ENCODE data around the gene COASY.
"Not testable (repeated sequence)": the region's sequence is repeated elsewhere in the genome, so short reads cannot be mapped to it uniquely, and the experiment has no call there.

COASY gene

DNA sequence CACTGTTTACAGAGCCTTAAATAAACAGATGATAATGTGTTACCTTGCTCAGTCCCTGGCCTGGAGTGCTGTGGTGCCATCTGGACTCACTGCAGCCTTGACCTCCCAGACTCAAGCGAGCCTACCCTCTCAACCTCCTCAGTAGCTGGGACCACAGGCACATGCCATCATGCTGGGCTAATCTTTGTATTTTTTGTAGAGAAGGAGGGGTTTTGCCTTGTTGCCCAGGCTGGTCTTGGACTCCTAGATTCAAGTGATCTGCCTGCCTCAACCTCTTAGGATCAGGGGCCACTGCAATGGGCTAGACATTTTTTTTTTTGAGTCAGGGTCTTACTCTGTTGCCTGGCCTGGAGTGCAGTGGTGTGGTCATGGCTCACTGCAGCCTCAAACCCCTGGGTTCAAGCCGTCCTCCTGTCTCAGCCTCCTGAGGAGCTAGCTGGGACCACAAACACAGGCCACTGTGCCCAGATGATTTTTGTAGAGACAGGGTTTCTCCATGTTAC, 30.9 kb upstream of the COASY start:
- peak overlapping the region; percentile 94 for H3K27ac ChIP-seq
- no peak for DNase-seq (ENCODE audit: low read depth, low spot score)

DNA sequence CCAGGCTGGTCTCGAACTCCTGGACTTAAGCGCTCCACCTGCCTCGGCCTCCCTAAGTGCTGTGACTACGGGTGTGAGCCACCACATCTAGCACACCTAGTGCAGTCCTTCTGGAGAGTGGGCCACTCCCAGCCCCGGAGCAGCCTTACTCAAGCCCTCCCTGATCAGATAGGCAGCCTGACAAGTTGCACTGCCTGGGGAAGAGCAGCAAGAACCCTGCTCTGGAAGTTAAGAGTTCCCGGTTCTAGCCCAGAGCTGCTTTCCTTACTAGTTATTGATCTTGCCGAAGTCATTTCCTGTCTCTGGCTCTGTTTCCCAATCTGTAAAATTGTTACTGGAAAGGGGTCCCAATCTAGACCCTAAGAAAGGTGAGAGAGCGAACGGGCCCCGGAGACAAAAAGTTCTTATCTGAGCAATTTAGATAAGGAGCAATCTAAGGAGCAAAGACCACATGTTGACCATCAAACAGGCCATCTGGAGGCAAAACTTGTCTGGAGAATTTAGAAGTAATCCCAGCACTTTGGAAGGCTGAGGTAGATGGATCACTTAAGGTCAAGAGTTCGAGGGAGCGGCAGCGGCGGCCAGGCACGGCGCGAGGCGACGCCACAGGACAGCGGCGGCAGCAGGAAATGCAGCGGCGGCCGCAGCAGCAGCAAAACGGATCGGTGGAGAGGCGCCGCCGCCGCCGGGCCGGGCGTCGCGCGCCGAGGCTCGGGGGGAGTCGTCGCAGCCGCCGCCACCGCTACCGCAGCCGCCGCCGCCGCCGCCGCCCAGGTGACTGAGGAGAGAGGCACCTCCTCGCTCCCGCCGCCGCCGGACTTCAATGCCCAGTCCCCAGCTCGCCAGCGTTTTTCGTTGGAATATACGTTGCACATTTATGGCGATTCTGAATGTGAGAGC, 30.2 kb upstream of the COASY start:
- H3K27ac ChIP-seq: peak overlapping the region; percentile 94
- DNase-seq (ENCODE audit: low read depth, low spot score): no peak

DNA sequence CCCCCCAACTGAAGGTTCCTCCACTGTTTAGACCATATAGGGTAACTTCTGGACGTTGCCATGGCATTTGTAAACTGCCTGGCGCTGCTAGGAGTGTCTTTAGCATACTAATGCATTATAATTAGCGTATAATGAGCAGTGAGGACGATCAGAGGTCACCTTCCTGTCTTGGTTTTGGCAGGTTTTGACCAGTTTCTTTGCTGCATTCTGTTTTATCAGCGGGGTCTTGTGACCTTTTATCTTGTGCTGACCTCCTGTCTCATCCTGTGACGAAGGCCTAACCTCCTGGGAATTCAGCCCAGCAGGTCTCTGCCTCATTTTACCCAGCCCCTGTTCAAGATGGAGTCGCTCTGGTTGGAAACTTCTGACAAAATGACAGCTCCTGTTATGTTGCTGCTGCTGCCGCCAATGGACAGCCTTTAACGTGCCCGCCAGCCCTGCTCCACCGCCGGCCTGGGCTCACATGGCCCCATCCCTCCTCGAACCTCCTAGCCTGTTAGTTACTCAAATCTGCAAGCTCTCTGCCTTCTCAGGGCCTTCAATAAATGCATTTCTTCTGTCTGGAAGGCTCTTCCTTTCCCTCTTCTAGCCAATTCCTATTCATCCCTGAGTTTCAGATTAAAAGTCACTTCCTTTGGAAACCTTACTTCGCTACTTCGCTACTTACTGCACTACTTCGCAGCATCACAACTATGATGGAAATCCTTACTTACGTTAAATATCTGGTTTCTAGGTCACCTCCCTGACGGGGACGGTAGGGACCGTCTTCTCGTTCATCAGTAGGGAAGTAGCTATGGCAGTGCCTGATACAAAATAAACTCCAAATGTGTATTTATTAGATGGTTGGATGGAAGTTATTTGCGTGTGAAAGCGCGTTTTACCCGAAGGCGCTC, 26.5 kb upstream of the COASY start:
- no peak for DNase-seq (ENCODE audit: low read depth, low spot score)
- peak overlapping the region; percentile 57 for H3K27ac ChIP-seq

DNA sequence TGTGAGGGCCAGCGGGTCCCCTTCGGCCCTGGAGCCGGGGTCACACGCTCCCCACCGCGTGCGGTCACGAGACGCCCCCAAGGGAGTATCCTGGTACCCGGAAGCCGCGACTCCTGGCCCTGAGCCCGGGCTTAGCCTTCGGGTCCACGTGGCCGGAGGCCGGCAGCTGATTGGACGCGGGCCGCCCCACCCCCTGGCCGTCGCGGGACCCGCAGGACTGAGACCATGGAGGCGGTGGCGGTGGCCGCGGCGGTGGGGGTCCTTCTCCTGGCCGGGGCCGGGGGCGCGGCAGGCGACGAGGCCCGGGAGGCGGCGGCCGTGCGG, 25.9 kb upstream of the COASY start, which contains the start of gene NAGLU:
Gene NAGLU (plus strand): TSS at position 194 of the 324 bp plus-strand sequence. CDS start 32 bp downstream, at position 226.
- no peak for DNase-seq (ENCODE audit: low read depth, low spot score)
- peak within 1 kb of the TSS; percentile 57 for H3K27ac ChIP-seq

DNA sequence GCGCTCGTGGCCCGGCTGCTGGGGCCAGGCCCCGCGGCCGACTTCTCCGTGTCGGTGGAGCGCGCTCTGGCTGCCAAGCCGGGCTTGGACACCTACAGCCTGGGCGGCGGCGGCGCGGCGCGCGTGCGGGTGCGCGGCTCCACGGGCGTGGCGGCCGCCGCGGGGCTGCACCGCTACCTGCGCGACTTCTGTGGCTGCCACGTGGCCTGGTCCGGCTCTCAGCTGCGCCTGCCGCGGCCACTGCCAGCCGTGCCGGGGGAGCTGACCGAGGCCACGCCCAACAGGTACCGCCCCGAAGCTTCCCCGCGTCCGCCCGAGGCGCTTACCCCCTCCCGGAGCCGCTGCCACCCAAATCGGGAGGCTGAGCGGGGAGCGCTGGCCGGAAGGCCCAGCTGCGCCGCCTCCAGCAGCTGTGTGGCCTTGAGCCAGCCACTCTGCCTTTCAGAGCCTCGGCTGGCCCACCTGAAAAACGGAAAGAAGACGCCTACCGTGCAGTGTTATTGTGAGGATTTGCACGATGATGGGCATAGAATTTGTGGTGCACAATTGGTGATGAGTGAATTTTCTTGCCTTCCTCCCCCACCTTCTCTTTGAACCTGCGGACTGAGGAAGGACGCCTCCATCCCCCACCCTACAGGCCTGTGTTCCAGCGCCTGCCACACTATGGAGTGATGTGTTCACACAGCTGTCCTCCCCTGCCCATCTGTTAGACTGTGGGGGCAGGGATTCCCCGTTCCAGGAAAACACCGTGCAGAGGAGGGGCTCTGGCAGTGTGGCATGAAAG, 25.4 kb upstream of the COASY start:
- DNase-seq (ENCODE audit: low read depth, low spot score): no peak
- peak overlapping the region; percentile 57 for H3K27ac ChIP-seq

DNA sequence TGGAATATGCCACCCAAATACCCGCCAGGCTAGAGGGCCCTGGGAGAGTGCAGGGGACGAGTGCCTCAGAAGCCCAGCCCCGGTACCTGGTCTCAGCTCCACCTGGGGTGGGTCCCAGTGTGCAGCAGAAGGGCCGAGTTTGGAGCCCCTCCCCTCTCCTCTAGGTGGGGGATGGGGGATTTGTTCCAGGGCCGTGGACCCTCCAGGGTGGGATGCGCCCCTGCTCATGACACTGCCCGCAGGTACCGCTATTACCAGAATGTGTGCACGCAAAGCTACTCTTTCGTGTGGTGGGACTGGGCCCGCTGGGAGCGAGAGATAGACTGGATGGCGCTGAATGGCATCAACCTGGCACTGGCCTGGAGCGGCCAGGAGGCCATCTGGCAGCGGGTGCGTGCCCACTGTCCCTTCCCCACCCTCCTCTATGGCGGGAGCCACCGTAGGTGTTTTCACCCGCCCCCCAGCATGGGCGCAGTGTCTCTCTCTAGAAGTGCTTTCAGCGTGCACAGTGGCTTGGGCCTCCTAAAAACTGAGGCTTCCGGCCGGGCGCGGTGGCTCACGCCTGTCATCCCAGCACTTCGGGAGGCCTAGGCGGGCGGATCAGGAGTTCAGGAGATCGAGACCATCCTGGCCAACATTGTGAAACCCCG, 24.7 kb upstream of the COASY start:
- no peak for DNase-seq (ENCODE audit: low read depth, low spot score)
- peak overlapping the region; percentile 57 for H3K27ac ChIP-seq

DNA sequence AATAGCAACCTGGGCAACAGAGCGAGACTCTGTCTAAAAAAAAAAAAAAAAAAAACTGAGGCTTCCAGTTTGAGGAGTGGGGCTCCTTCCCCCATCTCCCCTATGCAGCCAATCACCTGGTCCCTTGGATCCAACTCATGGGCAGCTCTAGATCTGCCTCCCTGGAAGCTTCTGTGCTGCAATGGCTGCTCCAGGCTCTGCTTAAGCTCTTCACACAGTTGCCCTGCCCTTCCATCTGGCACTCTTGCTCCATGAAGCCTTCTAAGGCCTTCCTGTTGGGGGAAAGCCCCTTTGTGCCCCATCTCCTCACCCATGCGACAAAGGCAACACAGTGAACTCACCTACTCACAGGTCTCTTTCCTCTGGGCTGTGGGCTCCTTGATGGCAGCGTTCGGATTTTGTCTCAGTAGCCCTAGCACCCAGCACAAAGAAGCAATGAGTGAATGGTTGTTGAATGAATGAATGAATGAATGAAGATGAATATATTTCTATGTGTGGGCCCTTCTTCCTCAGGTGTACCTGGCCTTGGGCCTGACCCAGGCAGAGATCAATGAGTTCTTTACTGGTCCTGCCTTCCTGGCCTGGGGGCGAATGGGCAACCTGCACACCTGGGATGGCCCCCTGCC, 24.0 kb upstream of the COASY start:
- DNase-seq (ENCODE audit: low read depth, low spot score): no peak
- H3K27ac ChIP-seq: no peak overlapping the region

DNA sequence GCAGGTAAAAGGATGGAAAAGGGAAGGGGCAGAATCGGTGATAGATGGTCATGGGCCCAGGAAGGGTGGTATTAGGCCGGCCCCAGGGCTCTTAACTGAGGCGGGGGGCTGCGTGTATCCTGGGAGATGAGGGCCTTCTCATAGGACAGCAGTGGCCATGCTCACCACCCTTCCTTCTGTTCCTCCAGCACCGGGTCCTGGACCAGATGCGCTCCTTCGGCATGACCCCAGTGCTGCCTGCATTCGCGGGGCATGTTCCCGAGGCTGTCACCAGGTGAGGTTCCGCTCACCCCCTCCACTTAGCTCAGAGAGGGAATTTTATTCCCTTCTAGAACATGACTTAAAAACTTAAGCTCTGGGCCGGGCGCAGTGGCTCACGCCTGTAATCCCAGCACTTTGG, 23.5 kb upstream of the COASY start:
- no peak overlapping the region for H3K27ac ChIP-seq
- DNase-seq (ENCODE audit: low read depth, low spot score): no peak

DNA sequence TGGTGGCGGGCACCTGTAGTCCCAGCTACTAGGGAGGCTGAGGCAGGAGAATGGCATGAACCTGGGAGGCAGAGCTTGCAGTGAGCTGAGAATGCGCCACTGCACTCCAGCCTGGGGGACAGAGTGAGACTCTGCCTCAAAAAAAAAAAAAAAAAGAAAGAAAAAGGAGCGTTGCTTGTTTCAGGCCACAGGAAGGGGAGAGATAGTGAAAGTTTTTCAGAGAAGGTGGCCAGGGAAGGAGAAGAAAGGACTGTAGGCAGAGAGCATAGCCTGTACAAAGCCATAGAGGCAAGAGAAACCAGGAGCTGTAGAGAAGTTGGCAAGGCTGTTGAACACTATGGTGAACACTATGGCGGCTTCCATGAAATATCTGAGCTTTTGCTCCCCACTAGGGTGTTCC, 21.4 kb upstream of the COASY start:
- H3K27ac ChIP-seq: peak overlapping the region; percentile 50
- DNase-seq (ENCODE audit: low read depth, low spot score): not testable (repeated sequence)

DNA sequence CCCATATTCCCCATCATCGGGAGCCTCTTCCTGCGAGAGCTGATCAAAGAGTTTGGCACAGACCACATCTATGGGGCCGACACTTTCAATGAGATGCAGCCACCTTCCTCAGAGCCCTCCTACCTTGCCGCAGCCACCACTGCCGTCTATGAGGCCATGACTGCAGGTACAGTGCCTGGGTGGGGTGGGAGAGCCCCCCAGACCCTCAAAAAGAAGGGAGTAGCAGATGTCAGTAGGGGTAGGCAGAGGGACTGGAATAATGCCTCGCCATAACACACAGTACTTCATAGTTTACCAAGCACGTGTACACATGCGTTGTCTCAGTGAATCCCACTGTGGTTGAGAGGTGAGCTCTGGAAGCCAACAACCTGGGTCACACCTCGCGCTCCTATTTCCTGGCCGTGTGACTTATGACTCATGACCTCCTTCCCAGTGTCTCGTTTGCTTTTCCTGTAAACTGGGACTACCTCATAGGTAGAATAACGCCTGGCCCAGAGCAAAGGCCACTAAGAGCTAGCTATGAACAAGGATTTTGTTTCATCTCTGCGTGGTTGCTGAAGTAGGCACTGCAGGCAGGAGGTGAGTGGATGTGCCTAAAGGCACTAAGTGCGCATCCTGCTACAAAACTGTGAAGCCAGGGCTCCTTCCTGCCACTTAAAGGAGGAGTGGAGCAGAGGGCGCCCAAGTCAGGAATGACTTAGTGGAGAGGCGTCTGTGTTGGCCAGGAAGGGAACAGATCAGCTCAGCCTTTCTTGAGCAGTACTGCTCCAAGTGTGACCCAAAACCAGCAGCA, 20.7 kb upstream of the COASY start:
- H3K27ac ChIP-seq: peak overlapping the region; percentile 50

DNA sequence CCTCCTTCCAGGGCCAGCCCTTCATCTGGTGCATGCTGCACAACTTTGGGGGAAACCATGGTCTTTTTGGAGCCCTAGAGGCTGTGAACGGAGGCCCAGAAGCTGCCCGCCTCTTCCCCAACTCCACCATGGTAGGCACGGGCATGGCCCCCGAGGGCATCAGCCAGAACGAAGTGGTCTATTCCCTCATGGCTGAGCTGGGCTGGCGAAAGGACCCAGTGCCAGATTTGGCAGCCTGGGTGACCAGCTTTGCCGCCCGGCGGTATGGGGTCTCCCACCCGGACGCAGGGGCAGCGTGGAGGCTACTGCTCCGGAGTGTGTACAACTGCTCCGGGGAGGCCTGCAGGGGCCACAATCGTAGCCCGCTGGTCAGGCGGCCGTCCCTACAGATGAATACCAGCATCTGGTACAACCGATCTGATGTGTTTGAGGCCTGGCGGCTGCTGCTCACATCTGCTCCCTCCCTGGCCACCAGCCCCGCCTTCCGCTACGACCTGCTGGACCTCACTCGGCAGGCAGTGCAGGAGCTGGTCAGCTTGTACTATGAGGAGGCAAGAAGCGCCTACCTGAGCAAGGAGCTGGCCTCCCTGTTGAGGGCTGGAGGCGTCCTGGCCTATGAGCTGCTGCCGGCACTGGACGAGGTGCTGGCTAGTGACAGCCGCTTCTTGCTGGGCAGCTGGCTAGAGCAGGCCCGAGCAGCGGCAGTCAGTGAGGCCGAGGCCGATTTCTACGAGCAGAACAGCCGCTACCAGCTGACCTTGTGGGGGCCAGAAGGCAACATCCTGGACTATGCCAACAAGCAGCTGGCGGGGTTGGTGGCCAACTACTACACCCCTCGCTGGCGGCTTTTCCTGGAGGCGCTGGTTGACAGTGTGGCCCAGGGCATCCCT, 18.5 kb upstream of the COASY start:
- no peak for DNase-seq (ENCODE audit: low read depth, low spot score)
- H3K27ac ChIP-seq: no peak overlapping the region

More for the DNA sequence above, 20.7 kb upstream of the COASY start:
- DNase-seq (ENCODE audit: low read depth, low spot score): no peak

DNA sequence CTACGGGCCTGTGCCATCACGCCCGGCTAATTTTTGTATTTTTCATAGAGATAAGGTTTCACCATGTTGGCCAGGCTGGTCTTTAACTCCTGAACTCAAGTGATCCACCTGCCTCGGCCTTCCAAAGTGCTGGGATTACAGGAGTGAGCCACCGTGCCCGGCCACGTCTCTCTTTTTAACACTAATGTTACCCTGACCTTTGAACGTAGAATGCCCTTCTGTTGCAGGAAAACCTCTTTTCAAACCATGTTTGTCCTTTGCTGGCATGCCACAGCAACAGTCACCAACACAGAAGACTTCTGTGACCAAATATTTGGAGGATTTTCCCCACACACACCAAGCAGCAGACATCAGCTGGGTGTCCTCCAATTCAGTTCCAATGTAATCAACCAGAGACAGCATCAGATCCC, 17.1 kb upstream of the COASY start:
- no peak overlapping the region for H3K27ac ChIP-seq
- no peak for DNase-seq (ENCODE audit: low read depth, low spot score)

DNA sequence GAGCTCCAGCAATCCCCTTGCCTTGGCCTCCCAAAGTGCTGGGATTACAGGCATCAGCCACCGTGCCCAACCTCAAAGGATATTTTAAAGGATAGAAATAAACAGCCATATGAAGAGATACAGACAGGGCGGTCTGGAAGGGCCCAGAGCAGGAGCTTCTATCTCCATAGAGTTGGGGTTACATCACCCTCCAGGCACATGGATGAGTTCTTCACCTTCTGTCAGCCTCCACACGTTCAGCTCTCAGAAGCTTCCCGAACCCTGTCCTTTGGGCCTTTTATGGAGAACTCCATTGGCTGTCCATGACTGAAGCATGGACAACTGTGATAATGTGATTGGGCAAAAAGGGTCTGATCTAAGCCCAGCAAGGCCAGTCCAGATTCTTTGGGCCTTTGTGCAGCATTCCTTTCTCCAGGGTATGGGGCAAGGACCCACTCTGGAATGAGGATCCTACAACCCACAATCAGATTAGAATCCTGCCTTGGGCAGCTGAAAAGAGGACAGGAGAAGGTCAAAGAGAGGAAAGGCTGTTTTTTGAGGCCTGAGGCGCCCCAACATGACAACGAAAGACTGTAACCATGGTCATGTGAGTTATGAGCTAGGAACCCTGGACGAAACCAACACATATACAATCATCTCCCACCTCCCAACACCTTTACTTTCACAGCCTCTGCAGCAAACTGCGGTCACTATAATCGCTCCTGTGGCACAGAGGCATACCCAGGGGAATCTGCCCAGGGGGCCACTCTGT, 16.0 kb upstream of the COASY start:
- not testable (repeated sequence) for H3K27ac ChIP-seq; DNase-seq (ENCODE audit: low read depth, low spot score)

DNA sequence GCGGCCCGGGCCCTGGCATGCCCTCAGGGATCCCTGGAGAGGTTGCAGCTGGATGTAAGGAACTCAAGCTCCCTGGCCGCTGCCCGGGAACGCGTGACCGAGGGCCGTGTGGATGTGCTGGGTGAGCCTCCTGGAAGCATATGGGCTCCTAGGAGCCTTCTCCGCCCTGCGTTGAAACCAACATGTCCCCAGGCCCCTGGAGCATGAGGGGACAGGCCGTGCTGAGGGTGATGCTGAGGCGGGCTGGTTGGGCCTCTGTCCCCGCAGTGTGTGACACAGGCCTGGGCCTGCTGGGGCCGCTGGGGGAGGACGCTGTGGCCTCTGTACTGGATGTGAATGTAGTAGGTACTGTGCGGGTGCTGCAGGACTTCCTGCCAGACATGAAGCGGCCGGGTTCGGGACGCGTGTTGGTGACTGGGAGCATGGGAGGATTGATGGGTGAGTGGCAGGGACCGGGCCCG, 14.9 kb upstream of the COASY start:
- H3K27ac ChIP-seq: no peak overlapping the region
- DNase-seq (ENCODE audit: low read depth, low spot score): no peak

DNA sequence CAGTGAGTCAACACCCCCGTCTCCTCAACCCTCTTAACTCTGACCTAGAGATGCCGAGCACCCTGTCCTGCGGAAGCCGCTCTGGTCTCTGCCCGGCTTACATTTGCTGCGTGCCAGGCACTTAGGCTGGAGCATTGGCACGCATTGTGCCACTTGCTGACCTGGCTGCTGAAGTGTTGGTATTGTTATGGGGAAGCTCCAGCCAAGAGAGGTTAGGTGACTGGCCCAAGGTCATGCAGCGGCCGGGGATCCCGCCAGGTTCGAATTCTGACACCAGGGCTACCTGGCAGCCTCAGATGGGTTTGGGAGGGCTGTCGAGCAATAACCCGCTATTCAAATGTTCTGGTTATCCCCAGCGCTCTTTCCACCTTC, 14.3 kb upstream of the COASY start:
- no peak for DNase-seq (ENCODE audit: low read depth, low spot score)
- no peak overlapping the region for H3K27ac ChIP-seq

DNA sequence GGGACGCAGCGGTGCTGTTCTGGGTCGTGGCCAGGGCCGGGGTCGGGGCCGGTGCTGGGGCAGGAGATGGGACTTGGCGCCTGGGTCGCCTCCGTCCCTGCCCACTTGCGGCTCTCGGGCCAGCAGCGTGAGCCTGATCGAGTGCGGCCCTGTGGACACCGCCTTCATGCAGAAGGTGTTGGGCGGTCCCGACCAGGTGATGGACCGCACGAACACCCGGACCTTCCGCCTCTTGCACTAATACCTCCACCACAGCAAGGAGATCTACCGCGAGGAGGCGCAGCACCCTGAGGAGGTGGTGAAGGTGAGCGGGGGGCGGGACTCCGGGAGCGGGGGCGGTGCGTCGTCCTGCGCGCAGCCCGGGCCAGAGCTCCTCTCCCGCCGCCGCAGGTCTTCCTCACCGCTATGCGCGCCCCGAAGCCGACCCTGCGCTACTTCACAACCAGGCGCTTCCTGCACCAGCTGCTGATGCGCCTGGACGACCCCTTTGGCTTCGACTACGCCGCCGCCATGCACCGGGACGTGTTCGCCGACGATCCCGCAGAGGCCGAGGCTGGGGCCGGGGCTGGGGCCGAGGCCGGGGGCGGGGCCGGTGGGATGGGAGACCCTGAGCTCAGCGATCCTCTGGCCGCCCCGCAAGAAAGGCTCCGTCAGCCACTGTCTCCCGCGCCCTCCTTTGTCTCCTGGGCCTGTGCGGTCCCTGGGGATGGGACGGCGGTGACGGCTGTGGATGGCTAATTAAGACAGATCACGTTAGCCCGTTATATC, 13.7 kb upstream of the COASY start:
- DNase-seq (ENCODE audit: low read depth, low spot score): no peak
- H3K27ac ChIP-seq: no peak overlapping the region
